ENCODE measurements around the gene PLEKHG4.

- no peak for TF ChIP-seq POLR2A (IDR thresholded peaks at IDR 0.05; ENCODE audit: low read depth, low read length)
- TF ChIP-seq POLR2AphosphoS5 (IDR thresholded peaks at IDR 0.05; ENCODE audit: low read depth, low read length): no peak
- TF ChIP-seq TAF1 (IDR thresholded peaks at IDR 0.05; ENCODE audit: low read depth, low read length): no peak
- TF ChIP-seq SPI1 (IDR thresholded peaks at IDR 0.05; ENCODE audit: low read depth, low read length): no peak
- no peak for TF ChIP-seq POU2F2 (IDR thresholded peaks at IDR 0.05; ENCODE audit: low read depth, low read length)
- no peak for TF ChIP-seq PAX5 (IDR thresholded peaks at IDR 0.05; ENCODE audit: insufficient read depth, low read length, severe bottlenecking)
Measured at GRCh38 chr16:67283039-67283825, 3.9 kb downstream of the PLEKHG4 start.

Data from GM12891 (cell line).